Measurements from ENCODE around the gene TMED4.
"Not testable (repeated sequence)": the region's sequence is repeated elsewhere in the genome, so short reads cannot be mapped to it uniquely, and the experiment has no call there.

TMED4 gene

GRCh38 chr7:44569959-44570358 is 12.1 kb downstream of the TMED4 start:
- Histone ChIP-seq H3K4me3 (ENCODE audit: low read length in 2 of 2) (no peak overlapping the region), H3K36me3 (ENCODE audit: control insufficient read depth in 2 of 2, insufficient read depth in 2 of 2, low read length in 2 of 2) (peaks cover 57 to 73% of the 10 kb centered on the region in 2 donors), H3K27ac (ENCODE audit: low read depth in 2 of 2, low read length in 2 of 2) (no peak overlapping the region), H3K9me3 (ENCODE audit: control insufficient read depth in 2 of 2, low read length in 2 of 2) (no peaks in the 10 kb centered on the region), H3K27me3 (ENCODE audit: control insufficient read depth in 2 of 2, insufficient read depth in 2 of 2, low read length in 2 of 2) (no peaks in the 10 kb centered on the region), H3K4me1 (ENCODE audit: control insufficient read depth in 2 of 2, insufficient read depth in 2 of 2, low read length in 2 of 2) (peaks cover 19% of the 10 kb centered on the region in 2 donors), H3K9ac (ENCODE audit: low read depth in 1 of 2, low read length in 2 of 2) (no peak overlapping the region)

DNA sequence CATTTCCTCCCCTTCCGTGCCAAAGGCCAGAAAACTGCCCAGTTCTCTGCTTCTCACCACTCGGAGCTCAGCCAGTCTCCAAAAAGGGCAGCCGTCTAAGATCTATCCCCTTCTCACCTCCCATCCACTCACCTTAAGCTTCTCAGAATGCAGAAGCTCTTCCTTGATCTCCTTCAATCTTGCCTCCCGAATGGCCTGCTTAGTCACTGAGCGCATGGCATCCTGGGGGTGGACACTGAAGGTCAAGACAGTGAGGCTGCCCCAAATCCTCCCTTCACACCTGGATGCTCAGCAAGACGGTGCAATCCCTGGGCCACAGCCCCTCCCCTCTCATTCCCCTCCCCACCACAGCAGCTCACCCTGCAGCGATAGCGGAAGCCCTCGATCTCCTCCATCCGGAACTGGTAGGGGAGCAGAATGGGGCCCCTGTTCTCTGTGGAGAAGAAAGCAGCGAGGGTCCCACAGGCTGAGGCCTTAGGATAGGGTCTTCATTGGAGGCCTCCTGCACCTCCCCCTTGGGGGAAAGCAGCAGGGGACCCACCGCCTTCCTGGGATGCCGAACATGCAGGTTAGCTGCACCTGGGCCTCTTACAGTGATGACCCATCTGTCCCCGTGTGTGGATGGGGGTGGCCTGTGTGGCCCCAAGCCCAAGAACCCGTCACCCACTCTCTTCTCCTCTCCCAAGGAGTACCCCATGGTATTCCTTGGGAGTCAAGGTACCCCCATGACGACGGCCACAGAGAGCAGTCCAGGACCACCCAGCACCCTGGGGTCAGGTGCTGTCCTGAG is 13.1 kb downstream of the TMED4 start:
- Histone ChIP-seq H3K4me3 (ENCODE audit: low read length in 2 of 2) (no peak overlapping the region), H3K36me3 (ENCODE audit: control insufficient read depth in 2 of 2, insufficient read depth in 2 of 2, low read length in 2 of 2) (peaks cover 63 to 79% of the 10 kb centered on the region in 2 donors), H3K27ac (ENCODE audit: low read depth in 2 of 2, low read length in 2 of 2) (no peak overlapping the region), H3K4me1 (ENCODE audit: control insufficient read depth in 2 of 2, insufficient read depth in 2 of 2, low read length in 2 of 2) (peaks cover 10% of the 10 kb centered on the region in 2 donors), H3K9ac (ENCODE audit: low read depth in 1 of 2, low read length in 2 of 2) (no peak overlapping the region), H3K27me3 (ENCODE audit: control insufficient read depth in 2 of 2, insufficient read depth in 2 of 2, low read length in 2 of 2) (no peaks in the 10 kb centered on the region), H3K9me3 (ENCODE audit: control insufficient read depth in 2 of 2, low read length in 2 of 2) (no peaks in the 10 kb centered on the region)

DNA sequence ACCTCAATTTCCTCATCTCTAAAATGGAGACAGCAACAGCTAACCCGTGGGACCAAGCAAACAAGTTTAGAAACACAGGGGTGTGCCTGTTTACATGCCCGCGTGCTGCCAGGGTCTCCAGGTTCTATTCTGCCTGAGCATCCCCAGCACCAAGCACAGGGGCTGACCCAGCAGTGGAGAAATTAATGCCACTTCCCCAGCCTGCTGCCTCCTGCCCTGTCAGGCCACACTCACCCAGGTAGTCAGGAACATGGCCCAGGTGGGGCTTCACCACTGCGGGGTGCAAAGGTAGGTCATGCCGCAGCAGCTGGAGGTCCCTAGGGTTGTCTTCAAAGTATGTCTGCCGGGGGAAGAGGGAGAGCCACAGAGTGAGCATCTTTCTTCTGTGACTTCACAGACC is 14.1 kb downstream of the TMED4 start:
- no peak overlapping the region for H3K9ac ChIP-seq (ENCODE audit: low read depth in 1 of 2, low read length in 2 of 2)
- no peaks in the 10 kb centered on the region for H3K27me3 ChIP-seq (ENCODE audit: control insufficient read depth in 2 of 2, insufficient read depth in 2 of 2, low read length in 2 of 2)
- H3K36me3 ChIP-seq (ENCODE audit: control insufficient read depth in 2 of 2, insufficient read depth in 2 of 2, low read length in 2 of 2) = peaks cover 62 to 82% of the 10 kb centered on the region in 2 donors
- H3K4me1 ChIP-seq (ENCODE audit: control insufficient read depth in 2 of 2, insufficient read depth in 2 of 2, low read length in 2 of 2) = peaks cover 5 to 7% of the 10 kb centered on the region in 2 donors
- H3K9me3 ChIP-seq (ENCODE audit: control insufficient read depth in 2 of 2, low read length in 2 of 2) = no peaks in the 10 kb centered on the region
- no peak overlapping the region for H3K4me3 ChIP-seq (ENCODE audit: low read length in 2 of 2)
- no peak overlapping the region for H3K27ac ChIP-seq (ENCODE audit: low read depth in 2 of 2, low read length in 2 of 2)

DNA sequence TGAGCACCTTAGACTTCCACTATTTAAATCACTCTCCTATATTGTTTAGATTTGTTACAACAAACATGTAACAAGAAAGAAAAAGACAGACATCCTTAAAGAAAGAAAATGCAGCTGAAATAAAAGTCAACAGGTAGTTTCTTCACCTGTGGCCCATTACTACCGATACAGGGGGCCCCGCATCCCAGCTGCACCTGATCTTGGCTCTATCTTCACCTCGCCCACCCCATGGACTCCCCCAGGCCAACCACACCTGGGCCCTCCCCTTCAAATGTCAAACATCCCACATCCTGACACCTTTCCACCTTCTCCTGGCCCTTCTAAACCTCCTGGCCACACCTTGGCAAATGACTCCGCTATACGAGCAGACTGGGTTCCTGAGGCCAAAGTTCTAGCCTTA is 15.4 kb downstream of the TMED4 start:
- no peaks in the 10 kb centered on the region for H3K27me3 ChIP-seq (ENCODE audit: control insufficient read depth in 2 of 2, insufficient read depth in 2 of 2, low read length in 2 of 2)
- H3K27ac ChIP-seq (ENCODE audit: low read depth in 2 of 2, low read length in 2 of 2) = no peak overlapping the region
- no peaks in the 10 kb centered on the region for H3K9me3 ChIP-seq (ENCODE audit: control insufficient read depth in 2 of 2, low read length in 2 of 2)
- no peak overlapping the region for H3K4me3 ChIP-seq (ENCODE audit: low read length in 2 of 2)
- no peak overlapping the region for H3K9ac ChIP-seq (ENCODE audit: low read depth in 1 of 2, low read length in 2 of 2)
- H3K36me3 ChIP-seq (ENCODE audit: control insufficient read depth in 2 of 2, insufficient read depth in 2 of 2, low read length in 2 of 2) = peaks cover 57 to 71% of the 10 kb centered on the region in 2 donors
- peaks cover 0 to 4% of the 10 kb centered on the region in 2 donors for H3K4me1 ChIP-seq (ENCODE audit: control insufficient read depth in 2 of 2, insufficient read depth in 2 of 2, low read length in 2 of 2)

- Histone ChIP-seq H3K36me3 (ENCODE audit: control insufficient read depth in 2 of 2, insufficient read depth in 2 of 2, low read length in 2 of 2) (peaks cover 51 to 65% of the 10 kb centered on the region in 2 donors), H3K27ac (ENCODE audit: low read depth in 2 of 2, low read length in 2 of 2) (no peak overlapping the region), H3K9me3 (ENCODE audit: control insufficient read depth in 2 of 2, low read length in 2 of 2) (no peaks in the 10 kb centered on the region)
Measured at GRCh38 chr7:44565795-44566559, 16.1 kb downstream of the TMED4 start.

GRCh38 chr7:44565097-44565794 is 16.8 kb downstream of the TMED4 start:
- no peak overlapping the region for H3K9ac ChIP-seq (ENCODE audit: low read depth in 1 of 2, low read length in 2 of 2)
- no peaks in the 10 kb centered on the region for H3K27me3 ChIP-seq (ENCODE audit: control insufficient read depth in 2 of 2, insufficient read depth in 2 of 2, low read length in 2 of 2)
- H3K36me3 ChIP-seq (ENCODE audit: control insufficient read depth in 2 of 2, insufficient read depth in 2 of 2, low read length in 2 of 2) = peaks cover 47 to 58% of the 10 kb centered on the region in 2 donors
- no peak overlapping the region for H3K27ac ChIP-seq (ENCODE audit: low read depth in 2 of 2, low read length in 2 of 2)
- H3K4me1 ChIP-seq (ENCODE audit: control insufficient read depth in 2 of 2, insufficient read depth in 2 of 2, low read length in 2 of 2) = peaks cover 0 to 8% of the 10 kb centered on the region in 2 donors
- H3K4me3 ChIP-seq (ENCODE audit: low read length in 2 of 2) = no peak overlapping the region
- H3K9me3 ChIP-seq (ENCODE audit: control insufficient read depth in 2 of 2, low read length in 2 of 2) = no peaks in the 10 kb centered on the region

More at GRCh38 chr7:44565795-44566559, 16.1 kb downstream of the TMED4 start:
- no peaks in the 10 kb centered on the region for H3K27me3 ChIP-seq (ENCODE audit: control insufficient read depth in 2 of 2, insufficient read depth in 2 of 2, low read length in 2 of 2)
- H3K4me1 ChIP-seq (ENCODE audit: control insufficient read depth in 2 of 2, insufficient read depth in 2 of 2, low read length in 2 of 2) = peaks cover 0 to 8% of the 10 kb centered on the region in 2 donors
- H3K9ac ChIP-seq (ENCODE audit: low read depth in 1 of 2, low read length in 2 of 2) = no peak overlapping the region
- no peak overlapping the region for H3K4me3 ChIP-seq (ENCODE audit: low read length in 2 of 2)

DNA sequence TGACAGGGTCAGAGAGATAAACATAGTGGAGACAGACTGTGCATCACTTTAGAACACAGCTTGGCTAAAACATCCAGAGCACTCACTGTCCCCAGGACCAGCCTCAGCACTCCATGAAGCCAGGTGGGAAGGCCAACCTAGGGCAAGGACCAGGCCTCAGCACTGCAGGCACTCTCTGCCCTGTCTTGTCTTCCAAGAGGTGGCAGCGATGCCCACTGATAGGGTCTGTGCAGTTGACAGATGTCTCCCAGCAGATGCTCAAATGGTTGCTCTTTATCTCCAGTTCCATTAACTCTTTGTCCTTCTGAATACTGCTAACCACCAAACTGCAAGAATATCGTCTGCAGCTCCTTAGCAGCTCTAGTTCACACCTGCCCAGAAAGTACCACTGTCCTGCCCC is 17.4 kb downstream of the TMED4 start:
- peaks cover 0 to 8% of the 10 kb centered on the region in 2 donors for H3K4me1 ChIP-seq (ENCODE audit: control insufficient read depth in 2 of 2, insufficient read depth in 2 of 2, low read length in 2 of 2)
- H3K4me3 ChIP-seq (ENCODE audit: low read length in 2 of 2) = no peak overlapping the region
- no peaks in the 10 kb centered on the region for H3K27me3 ChIP-seq (ENCODE audit: control insufficient read depth in 2 of 2, insufficient read depth in 2 of 2, low read length in 2 of 2)
- no peak overlapping the region for H3K27ac ChIP-seq (ENCODE audit: low read depth in 2 of 2, low read length in 2 of 2)
- peaks cover 42 to 51% of the 10 kb centered on the region in 2 donors for H3K36me3 ChIP-seq (ENCODE audit: control insufficient read depth in 2 of 2, insufficient read depth in 2 of 2, low read length in 2 of 2)
- H3K9me3 ChIP-seq (ENCODE audit: control insufficient read depth in 2 of 2, low read length in 2 of 2) = no peaks in the 10 kb centered on the region
- H3K9ac ChIP-seq (ENCODE audit: low read depth in 1 of 2, low read length in 2 of 2) = no peak overlapping the region

GRCh38 chr7:44563171-44563679 is 18.8 kb downstream of the TMED4 start:
- H3K9me3 ChIP-seq (ENCODE audit: control insufficient read depth in 2 of 2, low read length in 2 of 2) = no peaks in the 10 kb centered on the region
- no peak overlapping the region for H3K4me3 ChIP-seq (ENCODE audit: low read length in 2 of 2)
- H3K27ac ChIP-seq (ENCODE audit: low read depth in 2 of 2, low read length in 2 of 2) = no peak overlapping the region
- peaks cover 0 to 8% of the 10 kb centered on the region in 2 donors for H3K4me1 ChIP-seq (ENCODE audit: control insufficient read depth in 2 of 2, insufficient read depth in 2 of 2, low read length in 2 of 2)
- H3K27me3 ChIP-seq (ENCODE audit: control insufficient read depth in 2 of 2, insufficient read depth in 2 of 2, low read length in 2 of 2) = no peaks in the 10 kb centered on the region
- no peak overlapping the region for H3K9ac ChIP-seq (ENCODE audit: low read depth in 1 of 2, low read length in 2 of 2)
- H3K36me3 ChIP-seq (ENCODE audit: control insufficient read depth in 2 of 2, insufficient read depth in 2 of 2, low read length in 2 of 2) = peaks cover 28 to 38% of the 10 kb centered on the region in 2 donors

DNA sequence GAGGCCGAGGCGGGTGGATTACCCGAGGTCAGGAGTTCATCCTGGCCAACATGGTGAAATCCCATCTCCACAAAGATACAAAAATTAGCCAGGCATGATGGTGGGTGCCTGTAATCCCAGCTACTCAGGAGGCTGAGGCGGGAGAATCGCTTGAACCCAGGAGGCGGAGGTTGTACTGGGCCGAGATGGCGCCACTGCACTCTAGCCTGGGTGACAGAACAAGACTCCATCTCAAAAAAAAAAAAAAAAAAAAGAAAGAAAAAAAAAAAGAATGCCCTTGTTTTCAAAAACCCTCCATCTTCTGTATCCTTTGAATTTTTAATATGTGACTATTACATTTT is 19.4 kb downstream of the TMED4 start:
- not testable (repeated sequence) for H3K4me3 ChIP-seq (ENCODE audit: low read length in 2 of 2); H3K27me3 ChIP-seq (ENCODE audit: control insufficient read depth in 2 of 2, insufficient read depth in 2 of 2, low read length in 2 of 2); H3K9ac ChIP-seq (ENCODE audit: low read depth in 1 of 2, low read length in 2 of 2); H3K4me1 ChIP-seq (ENCODE audit: control insufficient read depth in 2 of 2, insufficient read depth in 2 of 2, low read length in 2 of 2); H3K27ac ChIP-seq (ENCODE audit: low read depth in 2 of 2, low read length in 2 of 2); H3K9me3 ChIP-seq (ENCODE audit: control insufficient read depth in 2 of 2, low read length in 2 of 2)
- peaks cover 22 to 31% of the 10 kb centered on the region in 2 donors for H3K36me3 ChIP-seq (ENCODE audit: control insufficient read depth in 2 of 2, insufficient read depth in 2 of 2, low read length in 2 of 2)
